Loucy (cell line): ENCODE data around the gene SLC19A1.

Source experiments
- H2AFZ ChIP-seq: fragments of 200-600 bp; sonication (generic); 2 replicates; pipeline ENCODE4 v1.6.0; 2016; ENCODE audit warnings: antibody characterized with exemption, mild to moderate bottlenecking, low read length, moderate library complexity
- H3F3A ChIP-seq: fragments of 200-600 bp; 2 replicates; pipeline ENCODE4 v1.6.0; 2016; ENCODE audit warnings: antibody characterized with exemption, low read depth, mild to moderate bottlenecking
- H3K27me3 ChIP-seq: fragments of 200-600 bp; sonication (generic); 2 replicates; pipeline ENCODE4 v1.6.1; 2014; ENCODE audit warnings: low read length, mild to moderate bottlenecking; ENCODE audit not compliant: insufficient read depth, poor library complexity, severe bottlenecking
- H3K36me3 ChIP-seq: fragments of 200-600 bp; sonication (generic); 2 replicates; pipeline ENCODE4 v1.6.1; 2016; ENCODE audit warnings: low read length; ENCODE audit not compliant: insufficient read depth
- H3K4me1 ChIP-seq: fragments of 200-600 bp; sonication (generic); 2 replicates; pipeline ENCODE4 v1.5.1; 2014; ENCODE audit warnings: low read length, mild to moderate bottlenecking; ENCODE audit not compliant: insufficient read depth, poor library complexity, severe bottlenecking
- H3K4me2 ChIP-seq: fragments of 200-600 bp; sonication (generic); 2 replicates; pipeline ENCODE4 v1.6.0; 2014; ENCODE audit warnings: antibody characterized with exemption, low read length, low read depth, mild to moderate bottlenecking; ENCODE audit not compliant: poor library complexity, severe bottlenecking
- H3K4me3 ChIP-seq: fragments of 200-600 bp; sonication (generic); 2 replicates; pipeline ENCODE4 v1.5.1; 2014; ENCODE audit warnings: low read length, mild to moderate bottlenecking, mixed read lengths; ENCODE audit not compliant: poor library complexity, severe bottlenecking
- H3K79me2 ChIP-seq: fragments of 200-600 bp; sonication (generic); 2 replicates; pipeline ENCODE4 v1.6.1; 2014; ENCODE audit warnings: low read length; ENCODE audit not compliant: insufficient read depth
- H3K9ac ChIP-seq: fragments of 200-600 bp; sonication (generic); 2 replicates; pipeline ENCODE4 v1.6.0; 2014; ENCODE audit warnings: mild to moderate bottlenecking, low read depth, low read length, moderate library complexity; ENCODE audit not compliant: poor library complexity, severe bottlenecking
- H3K9me2 ChIP-seq: fragments of 200-600 bp; sonication (generic); replicated peaks from 2 replicates; pipeline ENCODE4 v1.6.1; 2016; ENCODE audit warnings: low read depth, low read length, mixed read lengths
- H3K9me3 ChIP-seq: fragments of 200-600 bp; sonication (generic); 2 replicates; pipeline ENCODE4 v1.6.1; 2014; ENCODE audit warnings: mild to moderate bottlenecking, antibody characterized with exemption, low read length, low read depth; ENCODE audit not compliant: insufficient read depth
- H4K20me1 ChIP-seq: fragments of 200-600 bp; sonication (generic); 2 replicates; pipeline ENCODE4 v1.6.0; 2014; ENCODE audit warnings: antibody characterized with exemption, low read length, mild to moderate bottlenecking; ENCODE audit not compliant: insufficient read depth, poor library complexity, severe bottlenecking
- CTCF ChIP-seq: fragments of 200-600 bp; sonication (generic); conservative IDR thresholded peaks from 2 replicates; pipeline ENCODE4 v1.5.1; 2014; ENCODE audit warnings: mild to moderate bottlenecking, antibody characterized with exemption, low read length
- EZH2phosphoT487 ChIP-seq: fragments of 200-600 bp; IDR thresholded peaks from 2 replicates; pipeline ENCODE4 v1.6.1; 2018; ENCODE audit warnings: antibody characterized with exemption, mild to moderate bottlenecking, moderate library complexity, borderline replicate concordance

Gene SLC19A1

GRCh38 chr21:45470087-45470515 lies 72.1 kb downstream of the SLC19A1 start:
- no peak overlapping the region for H3K9ac ChIP-seq
- H2AFZ ChIP-seq: no peak overlapping the region
- H3K9me3 ChIP-seq: no peaks in the 10 kb centered on the region
- H3K9me2 ChIP-seq: no peaks in the 10 kb centered on the region
- H3K79me2 ChIP-seq: no peaks in the 10 kb centered on the region
- no peaks in the 10 kb centered on the region for H3K27me3 ChIP-seq
- no peak for TF ChIP-seq CTCF
- no peak for TF ChIP-seq EZH2phosphoT487
- H3K4me3 ChIP-seq: no peak overlapping the region
- H3K4me2 ChIP-seq: no peak overlapping the region
- no peaks in the 10 kb centered on the region for H3K36me3 ChIP-seq
- no peaks in the 10 kb centered on the region for H3K4me1 ChIP-seq
- no peaks in the 10 kb centered on the region for H4K20me1 ChIP-seq
- no peaks in the 10 kb centered on the region for H3F3A ChIP-seq

- Histone ChIP-seq H3K79me2 (no peaks in the 10 kb centered on the region), H2AFZ (no peak overlapping the region)
Observed at GRCh38 chr21:45469273-45470086, 72.8 kb downstream of the SLC19A1 start.

GRCh38 chr21:45468971-45469272 lies 73.3 kb downstream of the SLC19A1 start:
- Histone ChIP-seq H3K27me3 (no peaks in the 10 kb centered on the region), H3K4me1 (no peaks in the 10 kb centered on the region), H2AFZ (no peak overlapping the region), H3K36me3 (no peaks in the 10 kb centered on the region), H4K20me1 (no peaks in the 10 kb centered on the region), H3K9me2 (no peaks in the 10 kb centered on the region), H3K4me3 (no peak overlapping the region), H3K79me2 (no peaks in the 10 kb centered on the region), H3F3A (no peaks in the 10 kb centered on the region), H3K9ac (no peak overlapping the region), H3K9me3 (no peaks in the 10 kb centered on the region), H3K4me2 (no peak overlapping the region)
- TF ChIP-seq EZH2phosphoT487 (no peak), CTCF (no peak)

More at GRCh38 chr21:45469273-45470086, 72.8 kb downstream of the SLC19A1 start:
- no peak overlapping the region for H3K9ac ChIP-seq
- no peaks in the 10 kb centered on the region for H4K20me1 ChIP-seq
- H3K9me2 ChIP-seq: no peaks in the 10 kb centered on the region
- H3K36me3 ChIP-seq: no peaks in the 10 kb centered on the region
- H3K4me2 ChIP-seq: no peak overlapping the region
- H3K4me1 ChIP-seq: no peaks in the 10 kb centered on the region
- H3K27me3 ChIP-seq: no peaks in the 10 kb centered on the region
- TF ChIP-seq CTCF (no peak), EZH2phosphoT487 (no peak)
- H3K9me3 ChIP-seq: no peaks in the 10 kb centered on the region
- no peak overlapping the region for H3K4me3 ChIP-seq
- H3F3A ChIP-seq: no peaks in the 10 kb centered on the region
